Left renal cortex interstitium (tissue), 4 donors: ENCODE results near the gene COQ10B. TPM values are rescaled to one million over a fixed set of nuclear protein-coding genes. Genes with fewer than 3 reads are reported as not detected.

Experiments
- DNase-seq, 4 donors: peaks; one replicate each; pipeline ENCODE4 v3.0.0-alpha.2; 2013; ENCODE audit warnings: low read depth in 4 of 4, low spot score in 2 of 4, missing footprints in 1 of 4
- polyA plus RNA-seq, 4 donors: library from polyadenylated mRNA; unstranded; fragments of 120-200 nt; gene quantifications; one replicate each; pipeline ENCODE4 v1.2.1, GENCODE V29; 2013; ENCODE audit not compliant: insufficient read length in 4 of 4

COQ10B gene
- polyA plus RNA-seq, 4 donors, result 12.8 to 20.3 (median 16.3) TPM

DNA sequence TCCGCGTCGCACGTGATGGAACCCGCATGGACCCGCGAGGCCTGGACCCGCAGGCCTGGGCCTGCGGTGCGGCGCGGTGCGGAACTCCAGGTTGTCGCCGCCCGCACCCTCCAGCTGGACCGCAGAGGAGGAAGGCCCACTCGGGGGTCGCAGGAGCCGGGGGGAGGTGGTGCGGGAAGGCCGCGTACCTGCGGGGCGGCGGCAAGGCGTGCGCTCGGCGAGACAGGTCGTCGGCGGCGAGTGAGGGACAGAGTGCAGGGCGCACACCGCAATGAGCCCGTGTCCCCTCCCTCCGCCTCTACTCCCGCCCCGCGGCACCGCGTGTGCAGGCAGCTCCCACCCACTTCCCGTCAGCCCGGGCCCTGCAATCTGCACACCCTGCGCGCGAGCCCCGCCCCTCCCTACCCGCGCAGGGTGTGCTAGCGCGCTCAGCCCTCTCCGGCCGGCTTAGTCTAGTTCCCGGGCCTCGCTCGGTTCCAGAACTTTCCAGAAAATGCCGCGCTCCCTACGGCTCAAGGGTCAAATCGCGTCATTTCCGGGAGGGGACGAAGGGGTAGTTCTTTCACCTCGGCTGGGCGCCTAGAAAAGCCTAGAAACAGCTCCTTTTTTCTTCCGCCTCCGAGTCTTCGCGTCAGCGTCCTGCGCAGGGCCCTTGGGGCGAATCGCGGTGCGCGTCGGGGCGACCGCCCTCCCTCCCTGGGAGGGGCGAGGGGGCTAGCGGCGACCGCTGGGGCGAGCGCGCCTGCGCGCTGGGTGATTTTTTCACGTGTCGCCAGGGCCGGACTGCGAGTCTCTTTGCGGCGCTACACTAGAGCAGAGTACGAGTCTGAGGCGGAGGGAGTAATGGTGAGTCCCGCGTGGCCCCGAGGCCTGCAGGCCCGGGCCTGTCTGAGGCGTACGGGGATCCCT, 46.5 kb downstream of the COQ10B start, which contains the start of the genes HSPD1 and HSPE1:
HSPD1 (minus strand) TSS at position 247 of the 909 bp plus-strand sequence. CDS start 992 bp downstream, outside the sequence.
HSPE1 (plus strand) TSS at position 786 of the 909 bp plus-strand sequence; CDS start at position 844, 58 bp downstream.
- peak; percentile 99 to 100 (median 100) for DNase-seq

DNA sequence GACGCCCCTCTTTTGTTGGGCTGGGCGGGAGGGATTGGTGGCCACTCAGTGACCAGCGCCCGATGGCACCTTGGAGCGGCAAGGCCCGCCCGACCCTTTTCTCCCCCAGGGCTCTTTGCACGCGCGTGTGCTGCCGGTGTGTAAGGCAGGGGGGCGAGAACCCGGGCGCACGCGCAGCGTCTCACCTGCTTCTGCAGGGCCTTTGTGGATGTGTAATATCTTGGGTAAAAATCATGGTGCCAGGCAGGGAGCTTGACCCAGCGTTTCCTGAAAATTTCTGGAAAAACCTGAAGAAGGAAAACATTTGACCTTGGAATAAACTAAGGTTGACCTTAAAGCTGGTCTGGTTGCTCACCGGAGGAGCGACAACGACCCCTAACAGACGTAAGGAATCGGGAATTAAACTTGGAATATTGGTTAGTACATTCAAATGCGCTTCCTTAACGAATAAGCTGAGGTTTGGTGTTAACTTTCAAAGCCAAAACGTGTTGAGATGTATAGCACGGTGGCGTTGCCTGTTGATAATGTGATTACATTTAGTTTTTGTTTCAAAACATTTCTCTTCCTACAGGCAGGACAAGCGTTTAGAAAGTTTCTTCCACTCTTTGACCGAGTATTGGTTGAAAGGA, 47.3 kb downstream of the COQ10B start:
- DNase-seq, result peak in 1 of 4 donors; percentile 27

DNA sequence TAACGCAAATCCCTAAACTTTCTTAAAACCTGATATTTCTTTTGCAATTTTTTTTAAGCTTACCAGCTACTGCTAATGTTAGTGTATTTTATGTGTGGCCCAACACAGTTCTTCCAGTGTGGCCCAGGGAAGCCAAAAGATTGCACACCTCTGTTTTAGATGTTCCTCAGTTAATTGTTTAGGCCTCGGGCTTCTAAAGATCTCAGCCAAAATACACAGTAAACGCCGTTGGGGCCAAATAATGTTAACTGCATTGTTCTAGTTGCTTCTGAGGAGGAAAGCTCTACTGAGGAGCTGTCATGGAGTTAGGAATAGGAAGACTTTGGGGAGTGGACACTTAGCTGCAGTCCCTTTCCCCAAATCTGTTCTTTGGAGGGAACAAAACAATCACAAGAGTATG, 48.8 kb downstream of the COQ10B start:
- no peak for DNase-seq

DNA sequence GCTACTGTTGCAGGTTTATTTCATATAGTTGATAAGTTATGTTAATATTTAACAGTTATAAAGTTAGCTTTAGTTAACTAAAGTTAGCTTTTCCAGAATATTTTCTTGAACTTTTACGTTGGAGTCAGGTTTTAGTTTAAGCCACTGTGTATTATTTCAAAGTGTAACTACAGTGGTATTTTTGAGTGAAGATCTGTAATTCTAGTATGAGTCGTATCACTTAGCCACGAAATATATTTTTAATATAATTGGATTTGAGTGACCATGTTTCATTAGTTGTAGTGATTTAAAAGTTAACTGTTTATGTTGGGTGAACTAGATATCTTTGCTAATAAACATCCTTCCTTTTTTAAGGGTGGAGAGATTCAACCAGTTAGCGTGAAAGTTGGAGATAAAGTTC, 49.3 kb downstream of the COQ10B start:
- no peak for DNase-seq

DNA sequence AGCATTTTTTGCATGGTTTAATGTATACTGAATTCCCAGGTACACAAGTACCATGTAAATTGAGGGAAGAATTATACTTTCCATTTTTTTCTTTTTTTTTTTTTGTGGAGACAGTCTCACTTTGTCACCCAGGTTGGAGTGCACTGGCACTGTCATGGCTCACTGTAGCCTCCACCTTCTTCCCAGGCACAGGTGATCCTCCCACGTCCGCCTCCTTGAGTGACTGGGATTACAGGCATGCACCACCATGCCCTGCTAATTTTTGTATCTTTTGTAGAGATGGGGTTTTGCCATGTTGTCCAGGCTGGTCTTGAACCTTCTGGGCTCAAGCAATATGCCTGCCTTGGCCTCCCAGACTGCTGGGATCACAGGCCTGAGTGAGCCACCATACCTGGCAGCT, 50.6 kb downstream of the COQ10B start:
- DNase-seq, result no peak

DNA sequence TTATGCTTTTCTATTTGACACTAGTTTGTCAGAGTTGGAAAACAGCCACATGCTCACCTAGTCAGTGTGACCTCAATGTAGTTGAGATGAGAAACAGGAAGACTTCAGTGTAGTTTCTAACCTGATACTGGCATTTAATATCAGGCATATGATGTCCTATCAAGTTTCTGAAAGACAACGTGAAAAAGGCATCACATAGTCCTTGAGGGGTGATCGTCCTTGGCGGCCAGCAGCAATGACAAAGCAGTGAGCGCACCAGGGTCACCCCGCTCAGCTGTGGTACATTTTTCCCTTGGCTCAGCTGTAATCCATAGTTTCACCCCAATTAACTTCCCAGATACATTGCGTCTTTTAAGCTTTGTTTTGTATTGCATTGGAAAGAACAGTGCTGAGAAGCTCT, 51.2 kb downstream of the COQ10B start:
- DNase-seq, result no peak

DNA sequence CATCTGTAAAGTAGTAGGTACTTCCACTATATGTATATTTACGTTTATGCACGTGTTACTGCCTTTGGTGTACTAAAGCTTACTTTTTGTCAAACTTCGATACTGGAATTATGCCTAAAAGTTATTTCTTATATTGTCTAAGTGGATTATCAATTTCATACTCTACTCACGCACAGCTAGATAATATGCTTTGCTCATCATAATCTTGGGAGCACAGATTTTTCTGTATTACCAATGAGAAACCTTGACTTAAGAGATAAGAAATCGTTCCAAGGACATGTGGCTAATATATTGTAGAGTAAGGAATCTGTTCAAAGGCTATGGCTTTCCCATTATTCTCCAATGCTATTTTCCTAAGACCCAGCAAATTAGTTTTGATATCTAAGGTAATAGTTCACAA, 53.3 kb downstream of the COQ10B start:
- no peak for DNase-seq

DNA sequence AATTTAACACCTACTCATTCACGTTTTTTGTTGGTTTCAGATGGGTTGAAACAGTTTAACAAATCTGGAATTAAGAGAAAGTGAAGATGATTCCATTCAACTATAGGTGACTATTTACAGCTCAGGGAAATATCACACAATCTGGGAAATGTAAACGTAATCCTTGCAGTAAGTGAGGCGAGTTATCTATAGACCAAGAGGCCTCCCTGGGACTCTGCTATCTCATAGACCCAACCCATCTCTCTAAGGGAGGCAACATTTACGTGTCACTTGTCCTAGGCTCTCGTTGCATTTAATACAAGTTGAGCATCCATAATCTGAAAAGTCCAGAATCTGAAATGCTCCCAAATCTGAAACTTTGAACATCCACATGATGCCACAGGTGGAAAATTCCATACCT, 60.6 kb downstream of the COQ10B start:
- DNase-seq, result no peak

DNA sequence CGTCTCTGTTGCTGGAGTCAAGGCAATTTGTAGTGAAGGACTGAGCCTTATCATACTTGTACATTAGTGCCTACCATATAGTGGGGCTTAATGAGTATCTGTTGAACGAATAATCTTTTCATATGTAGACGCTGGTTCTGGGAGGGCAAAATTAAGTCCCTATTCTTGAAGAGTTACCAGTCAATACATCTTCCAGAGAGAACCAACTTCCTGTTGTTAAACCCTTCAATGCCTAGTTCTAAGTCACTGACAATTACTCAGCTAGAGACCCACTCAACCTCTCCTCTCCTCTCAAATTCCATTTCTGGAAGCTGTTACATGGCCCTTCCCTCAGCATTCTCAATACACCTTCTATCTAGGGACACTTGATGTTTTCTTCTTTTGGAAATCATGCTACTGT, 61.4 kb downstream of the COQ10B start:
- DNase-seq, result no peak

DNA sequence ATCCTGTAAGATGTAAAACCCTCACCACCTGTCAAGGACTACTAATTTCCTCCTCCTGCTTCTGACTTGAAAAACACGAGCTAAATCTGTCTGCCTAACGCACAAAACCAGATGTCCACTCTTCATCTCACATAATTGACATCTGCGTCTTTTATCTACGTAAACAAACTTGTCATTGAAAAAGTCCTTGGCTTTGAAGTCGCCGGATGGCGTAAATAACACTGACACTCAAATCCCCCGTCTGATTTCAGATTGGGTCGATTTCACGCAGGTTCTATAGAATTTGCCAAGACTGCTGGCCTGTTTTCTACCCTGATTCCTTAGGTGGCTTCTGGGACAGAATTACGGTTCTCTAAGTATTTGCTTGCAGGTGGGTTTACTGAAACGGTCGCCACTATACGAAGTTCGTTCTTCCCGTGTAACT, 62.0 kb downstream of the COQ10B start:
- DNase-seq, result peak in 2 of 4 donors; percentile 37 to 64

DNA sequence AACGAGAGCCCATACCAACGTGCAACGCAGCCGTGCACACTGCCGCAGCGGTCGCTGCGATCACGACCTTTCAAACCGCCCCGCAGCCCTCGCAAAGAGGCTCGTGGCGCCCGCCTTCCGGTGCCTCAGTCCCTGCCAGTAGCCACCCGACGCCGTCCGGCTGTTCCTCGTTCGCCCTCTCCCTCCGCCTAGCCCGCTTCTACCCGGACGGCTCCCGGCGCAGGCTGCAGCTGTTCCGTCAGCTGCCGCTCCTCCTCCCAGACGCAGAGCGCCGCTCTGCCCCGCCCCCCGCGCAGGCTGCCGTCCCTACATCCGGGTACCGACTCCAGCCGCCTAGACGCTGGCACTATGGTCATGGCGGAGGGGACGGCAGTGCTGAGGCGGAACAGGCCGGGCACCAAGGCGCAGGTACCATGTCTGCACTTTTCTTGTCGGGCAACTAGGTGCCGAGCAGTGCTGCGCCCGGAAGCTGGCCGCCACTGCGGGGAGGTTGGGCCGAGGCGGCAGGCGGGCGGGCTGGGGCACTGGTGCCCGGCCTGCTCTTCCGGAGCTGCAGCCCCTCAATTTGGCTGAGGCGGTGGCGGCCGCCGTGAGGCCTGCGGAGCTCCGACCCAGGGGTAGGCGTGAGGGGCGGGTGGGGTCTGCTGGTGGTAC, 62.5 kb downstream of the COQ10B start, which contains the start of gene MOB4:
MOB4 (plus strand) TSS at position 328 of the 654 bp plus-strand sequence; CDS start at position 349, 21 bp downstream.
- DNase-seq, result peak; percentile 76 to 93 (median 88)

DNA sequence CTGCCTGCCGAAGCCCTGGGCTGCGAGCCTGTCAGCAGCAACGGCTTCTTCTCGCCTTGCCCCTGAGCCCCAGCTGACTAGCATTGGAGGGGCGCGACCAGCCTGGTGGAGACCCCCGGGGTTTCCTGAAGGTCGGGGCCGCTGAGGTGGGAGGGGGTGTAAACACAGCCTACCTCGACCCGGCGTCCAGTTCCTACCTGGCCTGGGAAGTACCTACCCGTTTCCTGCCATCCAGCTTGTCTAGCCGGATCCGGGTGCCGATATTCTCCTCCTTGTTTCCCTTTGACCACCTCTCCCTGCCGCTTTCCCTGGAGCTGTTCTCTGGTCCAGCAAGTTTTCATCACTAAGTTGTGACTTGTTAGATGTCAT, 63.0 kb downstream of the COQ10B start:
- peak in 1 of 4 donors; percentile 34 for DNase-seq

DNA sequence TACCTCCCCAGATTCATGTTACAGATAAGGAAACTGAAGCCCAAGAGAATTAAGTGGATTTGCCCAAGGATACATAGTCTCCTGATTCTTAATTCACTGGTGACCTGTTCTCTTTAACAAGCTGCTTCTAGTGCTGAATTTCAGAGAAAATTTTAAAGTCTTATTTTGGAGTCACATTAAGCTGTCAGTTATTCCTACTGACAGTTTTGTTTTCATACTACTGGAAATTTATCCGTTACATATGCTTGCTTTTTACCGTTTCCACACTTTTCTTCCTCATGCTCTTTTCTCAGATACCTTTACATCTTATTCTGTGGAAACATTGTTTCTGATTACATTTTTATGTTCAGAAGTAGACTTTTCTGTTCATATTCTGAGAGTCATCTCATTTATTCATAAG, 63.8 kb downstream of the COQ10B start:
- DNase-seq, result no peak

Other genes starting within 250 kb of the COQ10B start
- gene ANKRD44, start 142.8 kb upstream of the COQ10B start, polyA plus RNA-seq, result 10 to 100 TPM in 3 of 4 donors, 1 to 10 TPM in 1; 9.8 to 15.7 (median 12.6) TPM
- 100 to 1,000 TPM; 455 to 654 (median 557) TPM for gene SF3B1, start 18.5 kb upstream of the COQ10B start, polyA plus RNA-seq
- gene HSPD1, start 46.3 kb downstream of the COQ10B start, polyA plus RNA-seq, result 100 to 1,000 TPM; 502 to 695 (median 576) TPM
- gene HSPE1, start 46.8 kb downstream of the COQ10B start, polyA plus RNA-seq, result 100 to 1,000 TPM; 213 to 307 (median 255) TPM
- gene MOB4, start 62.5 kb downstream of the COQ10B start, polyA plus RNA-seq, result 10 to 100 TPM; 35.5 to 58.7 (median 47.3) TPM
- 10 to 100 TPM; 17.0 to 23.3 (median 21.2) TPM for gene RFTN2, start 222.0 kb downstream of the COQ10B start, polyA plus RNA-seq